HEK293 (cell line): Measurements from ENCODE around the gene PCNX3.

Experiments used
- EGR2 ChIP-seq: fragments of 450-650 bp; formaldehyde crosslinking; IDR thresholded peaks from 2 replicates; pipeline ENCODE4 v1.5.1; 2016; ENCODE audit warnings: low read depth, missing biosample characterization, missing genetic modification characterization
- GLI4 ChIP-seq: fragments of 450-650 bp; formaldehyde crosslinking; IDR thresholded peaks from 2 replicates; pipeline ENCODE4 v1.5.1; 2016; ENCODE audit warnings: missing biosample characterization, missing genetic modification characterization
- KLF9 ChIP-seq: fragments of 450-650 bp; formaldehyde crosslinking; IDR thresholded peaks from 2 replicates; pipeline ENCODE4 v1.5.1; 2016; ENCODE audit warnings: missing biosample characterization, missing genetic modification characterization, low read depth
- MZF1 ChIP-seq: fragments of 450-650 bp; formaldehyde crosslinking; IDR thresholded peaks from 2 replicates; pipeline ENCODE4 v1.5.1; 2017; ENCODE audit warnings: missing biosample characterization, missing genetic modification characterization, borderline replicate concordance
- SALL2 ChIP-seq: fragments of 450-650 bp; formaldehyde crosslinking; IDR thresholded peaks from 2 replicates; pipeline ENCODE4 v1.5.0; 2017; ENCODE audit warnings: missing biosample characterization, mild to moderate bottlenecking, missing genetic modification characterization, borderline replicate concordance
- SP2 ChIP-seq: fragments of 450-650 bp; formaldehyde crosslinking; IDR thresholded peaks from 2 replicates; pipeline ENCODE4 v1.5.1; 2016; ENCODE audit warnings: missing biosample characterization, missing genetic modification characterization
- ZBTB20 ChIP-seq: fragments of 450-650 bp; formaldehyde crosslinking; IDR thresholded peaks from 2 replicates; pipeline ENCODE4 v1.5.1; 2016; ENCODE audit warnings: missing biosample characterization, missing genetic modification characterization
- ZNF140 ChIP-seq: fragments of 450-650 bp; formaldehyde crosslinking; IDR thresholded peaks from 2 replicates; pipeline ENCODE4 v1.5.1; 2016; ENCODE audit warnings: missing biosample characterization, missing genetic modification characterization
- ZNF2 ChIP-seq: fragments of 450-650 bp; formaldehyde crosslinking; IDR thresholded peaks from 2 replicates; pipeline ENCODE4 v1.5.1; 2016; ENCODE audit warnings: missing biosample characterization, missing genetic modification characterization
- ZNF202 ChIP-seq: fragments of 450-650 bp; formaldehyde crosslinking; IDR thresholded peaks from 2 replicates; pipeline ENCODE4 v1.5.1; 2016; ENCODE audit warnings: missing biosample characterization, missing genetic modification characterization, borderline replicate concordance
- ZNF211 ChIP-seq: fragments of 450-650 bp; formaldehyde crosslinking; IDR thresholded peaks from 2 replicates; pipeline ENCODE4 v1.5.1; 2016; ENCODE audit warnings: low read depth, missing biosample characterization, missing genetic modification characterization
- ZNF23 ChIP-seq: fragments of 450-650 bp; formaldehyde crosslinking; IDR thresholded peaks from 2 replicates; pipeline ENCODE4 v1.5.1; 2016; ENCODE audit warnings: missing biosample characterization, missing genetic modification characterization, borderline replicate concordance
- ZNF248 ChIP-seq: fragments of 450-650 bp; formaldehyde crosslinking; IDR thresholded peaks from 2 replicates; pipeline ENCODE4 v1.5.1; 2017; ENCODE audit warnings: missing biosample characterization, missing genetic modification characterization
- ZNF274 ChIP-seq, 2 experiments: fragments of 200-500 bp in 1 of 2; fragments of 450-650 bp in 1 of 2; sonication (Bioruptor generic) in 1 of 2; formaldehyde crosslinking in 1 of 2; IDR thresholded peaks; 2 replicates each; pipeline versions ENCODE4 v1.5.1 to v1.6.1; 2014 to 2016; ENCODE audit warnings: borderline replicate concordance in 1 of 2, inconsistent platforms in 1 of 2, low read length in 1 of 2, missing biosample characterization in 1 of 2, missing genetic modification characterization in 1 of 2
- ZNF292 ChIP-seq: fragments of 450-650 bp; formaldehyde crosslinking; IDR thresholded peaks from 2 replicates; pipeline ENCODE4 v1.5.1; 2016; ENCODE audit warnings: low read depth, missing biosample characterization, missing genetic modification characterization, borderline replicate concordance
- ZNF624 ChIP-seq: fragments of 450-650 bp; formaldehyde crosslinking; IDR thresholded peaks from 2 replicates; pipeline ENCODE4 v1.5.1; 2017; ENCODE audit warnings: missing biosample characterization, missing genetic modification characterization
- ZNF626 ChIP-seq: fragments of 450-650 bp; sonication (Bioruptor Pico); formaldehyde crosslinking; IDR thresholded peaks from 2 replicates; pipeline ENCODE4 v1.5.1; 2018; ENCODE audit warnings: missing biosample characterization, missing genetic modification characterization, inconsistent platforms
- ZNF654 ChIP-seq: fragments of 450-650 bp; formaldehyde crosslinking; IDR thresholded peaks from 2 replicates; pipeline ENCODE4 v1.5.1; 2016; ENCODE audit warnings: low read depth, missing biosample characterization, missing genetic modification characterization
- ZNF701 ChIP-seq: fragments of 450-650 bp; formaldehyde crosslinking; IDR thresholded peaks from 2 replicates; pipeline ENCODE4 v1.5.1; 2016; ENCODE audit warnings: missing biosample characterization, missing genetic modification characterization
- TF ChIP-seq, protein P1 (sequence below): fragments of 450-650 bp; formaldehyde crosslinking; IDR thresholded peaks from 2 replicates; pipeline ENCODE4 v1.5.1; 2017; ENCODE audit warnings: missing biosample characterization, missing genetic modification characterization
- TF ChIP-seq, protein P2 (sequence below): fragments of 450-650 bp; formaldehyde crosslinking; IDR thresholded peaks from 2 replicates; pipeline ENCODE4 v1.5.1; 2016; ENCODE audit warnings: missing biosample characterization, missing genetic modification characterization
- TF ChIP-seq, protein P3 (sequence below): fragments of 450-650 bp; formaldehyde crosslinking; IDR thresholded peaks from 2 replicates; pipeline ENCODE4; 2016; ENCODE audit warnings: missing biosample characterization, missing genetic modification characterization
- TF ChIP-seq, protein P4 (sequence below): fragments of 450-650 bp; formaldehyde crosslinking; IDR thresholded peaks from 2 replicates; pipeline ENCODE4 v1.5.1; 2017; ENCODE audit warnings: missing biosample characterization, missing genetic modification characterization
- TF ChIP-seq, protein P5 (sequence below): fragments of 450-650 bp; formaldehyde crosslinking; IDR thresholded peaks from 2 replicates; pipeline ENCODE4 v1.5.0; 2017; ENCODE audit warnings: missing biosample characterization, missing genetic modification characterization, borderline replicate concordance
- TF ChIP-seq, protein P6 (sequence below): fragments of 450-650 bp; formaldehyde crosslinking; conservative IDR thresholded peaks from 2 replicates; pipeline ENCODE4 v1.5.1; 2016; ENCODE audit warnings: low read depth, missing biosample characterization, missing genetic modification characterization
- TF ChIP-seq, protein P7 (sequence below): fragments of 450-650 bp; formaldehyde crosslinking; IDR thresholded peaks from 2 replicates; pipeline ENCODE4 v1.5.1; 2016; ENCODE audit warnings: missing biosample characterization, missing genetic modification characterization

Gene PCNX3

DNA sequence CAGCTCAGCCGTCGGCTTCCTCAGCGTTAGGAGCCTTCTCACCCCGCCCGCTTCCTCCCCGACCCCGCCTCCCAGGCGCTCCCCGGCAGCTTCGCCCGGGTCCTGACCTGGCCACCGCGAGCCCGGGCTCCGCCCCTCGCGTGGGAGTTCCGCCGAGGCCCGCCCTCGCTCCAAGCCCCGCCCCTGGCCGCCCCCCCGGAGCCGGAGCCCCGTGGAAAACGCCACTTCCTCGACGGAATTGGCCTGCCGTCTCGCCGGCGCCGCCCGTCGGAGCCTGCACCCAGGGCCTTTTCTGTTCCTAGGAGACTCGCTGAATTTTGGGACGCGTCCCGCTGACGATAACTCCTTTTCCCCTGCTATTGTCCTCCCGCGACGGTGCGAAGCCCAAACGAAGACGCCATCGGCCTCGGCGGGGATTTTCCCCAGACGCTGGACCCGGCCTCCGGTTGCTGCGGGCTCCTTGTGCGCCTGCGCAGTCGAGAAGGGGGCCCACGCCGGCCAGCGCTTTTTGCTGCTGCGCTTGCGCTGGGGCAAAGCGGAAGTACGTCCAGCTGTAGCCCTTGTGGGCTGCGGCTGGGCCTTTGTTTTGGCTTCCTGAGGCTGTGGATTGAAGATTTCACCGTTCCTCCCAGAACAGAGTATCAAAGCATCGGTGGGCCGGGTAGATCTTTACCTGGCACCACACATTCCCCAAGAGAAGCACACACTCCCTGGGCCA, 37.1 kb downstream of the PCNX3 start (continued):
- TF ChIP-seq, protein P1, sequence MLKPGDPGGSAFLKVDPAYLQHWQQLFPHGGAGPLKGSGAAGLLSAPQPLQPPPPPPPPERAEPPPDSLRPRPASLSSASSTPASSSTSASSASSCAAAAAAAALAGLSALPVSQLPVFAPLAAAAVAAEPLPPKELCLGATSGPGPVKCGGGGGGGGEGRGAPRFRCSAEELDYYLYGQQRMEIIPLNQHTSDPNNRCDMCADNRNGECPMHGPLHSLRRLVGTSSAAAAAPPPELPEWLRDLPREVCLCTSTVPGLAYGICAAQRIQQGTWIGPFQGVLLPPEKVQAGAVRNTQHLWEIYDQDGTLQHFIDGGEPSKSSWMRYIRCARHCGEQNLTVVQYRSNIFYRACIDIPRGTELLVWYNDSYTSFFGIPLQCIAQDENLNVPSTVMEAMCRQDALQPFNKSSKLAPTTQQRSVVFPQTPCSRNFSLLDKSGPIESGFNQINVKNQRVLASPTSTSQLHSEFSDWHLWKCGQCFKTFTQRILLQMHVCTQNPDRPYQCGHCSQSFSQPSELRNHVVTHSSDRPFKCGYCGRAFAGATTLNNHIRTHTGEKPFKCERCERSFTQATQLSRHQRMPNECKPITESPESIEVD (tag by site-specific recombination) = no peak
- TF ChIP-seq GLI4 (tag by site-specific recombination) (no peak), ZNF624 (tag by site-specific recombination) (no peak), ZNF654 (tag by site-specific recombination) (no peak), KLF9 (tag by site-specific recombination) (peak; percentile 34; the same call in 1 of the 2 replicates), ZNF140 (tag by site-specific recombination) (no peak), MZF1 (tag by site-specific recombination) (no peak), ZNF202 (tag by site-specific recombination) (no peak), EGR2 (tag by site-specific recombination) (no peak), ZNF626 (tag by site-specific recombination) (no peak), ZNF211 (tag by site-specific recombination) (no peak), ZNF2 (tag by site-specific recombination) (no peak), ZNF701 (tag by site-specific recombination) (no peak), SALL2 (tag by site-specific recombination) (no peak), ZNF274 (IDR thresholded peaks at IDR 0.05; ENCODE audit: low read length) (no peak), ZNF274 (tag by site-specific recombination; IDR thresholded peaks at IDR 0.05; ENCODE audit: borderline replicate concordance) (no peak), ZBTB20 (tag by site-specific recombination) (no peak), ZNF248 (tag by site-specific recombination) (no peak), SP2 (tag by site-specific recombination) (peak; percentile 72), ZNF23 (tag by site-specific recombination) (no peak), ZNF292 (tag by site-specific recombination) (no peak)
- TF ChIP-seq, protein P2, sequence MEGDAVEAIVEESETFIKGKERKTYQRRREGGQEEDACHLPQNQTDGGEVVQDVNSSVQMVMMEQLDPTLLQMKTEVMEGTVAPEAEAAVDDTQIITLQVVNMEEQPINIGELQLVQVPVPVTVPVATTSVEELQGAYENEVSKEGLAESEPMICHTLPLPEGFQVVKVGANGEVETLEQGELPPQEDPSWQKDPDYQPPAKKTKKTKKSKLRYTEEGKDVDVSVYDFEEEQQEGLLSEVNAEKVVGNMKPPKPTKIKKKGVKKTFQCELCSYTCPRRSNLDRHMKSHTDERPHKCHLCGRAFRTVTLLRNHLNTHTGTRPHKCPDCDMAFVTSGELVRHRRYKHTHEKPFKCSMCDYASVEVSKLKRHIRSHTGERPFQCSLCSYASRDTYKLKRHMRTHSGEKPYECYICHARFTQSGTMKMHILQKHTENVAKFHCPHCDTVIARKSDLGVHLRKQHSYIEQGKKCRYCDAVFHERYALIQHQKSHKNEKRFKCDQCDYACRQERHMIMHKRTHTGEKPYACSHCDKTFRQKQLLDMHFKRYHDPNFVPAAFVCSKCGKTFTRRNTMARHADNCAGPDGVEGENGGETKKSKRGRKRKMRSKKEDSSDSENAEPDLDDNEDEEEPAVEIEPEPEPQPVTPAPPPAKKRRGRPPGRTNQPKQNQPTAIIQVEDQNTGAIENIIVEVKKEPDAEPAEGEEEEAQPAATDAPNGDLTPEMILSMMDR (tag by site-specific recombination) = no peak
- TF ChIP-seq, protein P3, sequence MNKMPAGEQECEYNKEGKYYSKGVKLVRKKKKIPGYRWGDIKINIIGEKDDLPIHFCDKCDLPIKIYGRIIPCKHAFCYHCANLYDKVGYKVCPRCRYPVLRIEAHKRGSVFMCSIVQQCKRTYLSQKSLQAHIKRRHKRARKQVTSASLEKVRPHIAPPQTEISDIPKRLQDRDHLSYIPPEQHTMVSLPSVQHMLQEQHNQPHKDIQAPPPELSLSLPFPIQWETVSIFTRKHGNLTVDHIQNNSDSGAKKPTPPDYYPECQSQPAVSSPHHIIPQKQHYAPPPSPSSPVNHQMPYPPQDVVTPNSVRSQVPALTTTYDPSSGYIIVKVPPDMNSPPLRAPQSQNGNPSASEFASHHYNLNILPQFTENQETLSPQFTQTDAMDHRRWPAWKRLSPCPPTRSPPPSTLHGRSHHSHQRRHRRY (tag by site-specific recombination) = no peak
- TF ChIP-seq, protein P4, sequence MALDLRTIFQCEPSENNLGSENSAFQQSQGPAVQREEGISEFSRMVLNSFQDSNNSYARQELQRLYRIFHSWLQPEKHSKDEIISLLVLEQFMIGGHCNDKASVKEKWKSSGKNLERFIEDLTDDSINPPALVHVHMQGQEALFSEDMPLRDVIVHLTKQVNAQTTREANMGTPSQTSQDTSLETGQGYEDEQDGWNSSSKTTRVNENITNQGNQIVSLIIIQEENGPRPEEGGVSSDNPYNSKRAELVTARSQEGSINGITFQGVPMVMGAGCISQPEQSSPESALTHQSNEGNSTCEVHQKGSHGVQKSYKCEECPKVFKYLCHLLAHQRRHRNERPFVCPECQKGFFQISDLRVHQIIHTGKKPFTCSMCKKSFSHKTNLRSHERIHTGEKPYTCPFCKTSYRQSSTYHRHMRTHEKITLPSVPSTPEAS (tag by site-specific recombination) = no peak
- TF ChIP-seq, protein P5, sequence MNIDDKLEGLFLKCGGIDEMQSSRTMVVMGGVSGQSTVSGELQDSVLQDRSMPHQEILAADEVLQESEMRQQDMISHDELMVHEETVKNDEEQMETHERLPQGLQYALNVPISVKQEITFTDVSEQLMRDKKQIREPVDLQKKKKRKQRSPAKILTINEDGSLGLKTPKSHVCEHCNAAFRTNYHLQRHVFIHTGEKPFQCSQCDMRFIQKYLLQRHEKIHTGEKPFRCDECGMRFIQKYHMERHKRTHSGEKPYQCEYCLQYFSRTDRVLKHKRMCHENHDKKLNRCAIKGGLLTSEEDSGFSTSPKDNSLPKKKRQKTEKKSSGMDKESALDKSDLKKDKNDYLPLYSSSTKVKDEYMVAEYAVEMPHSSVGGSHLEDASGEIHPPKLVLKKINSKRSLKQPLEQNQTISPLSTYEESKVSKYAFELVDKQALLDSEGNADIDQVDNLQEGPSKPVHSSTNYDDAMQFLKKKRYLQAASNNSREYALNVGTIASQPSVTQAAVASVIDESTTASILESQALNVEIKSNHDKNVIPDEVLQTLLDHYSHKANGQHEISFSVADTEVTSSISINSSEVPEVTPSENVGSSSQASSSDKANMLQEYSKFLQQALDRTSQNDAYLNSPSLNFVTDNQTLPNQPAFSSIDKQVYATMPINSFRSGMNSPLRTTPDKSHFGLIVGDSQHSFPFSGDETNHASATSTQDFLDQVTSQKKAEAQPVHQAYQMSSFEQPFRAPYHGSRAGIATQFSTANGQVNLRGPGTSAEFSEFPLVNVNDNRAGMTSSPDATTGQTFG (tag by site-specific recombination) = no peak
- TF ChIP-seq, protein P6, sequence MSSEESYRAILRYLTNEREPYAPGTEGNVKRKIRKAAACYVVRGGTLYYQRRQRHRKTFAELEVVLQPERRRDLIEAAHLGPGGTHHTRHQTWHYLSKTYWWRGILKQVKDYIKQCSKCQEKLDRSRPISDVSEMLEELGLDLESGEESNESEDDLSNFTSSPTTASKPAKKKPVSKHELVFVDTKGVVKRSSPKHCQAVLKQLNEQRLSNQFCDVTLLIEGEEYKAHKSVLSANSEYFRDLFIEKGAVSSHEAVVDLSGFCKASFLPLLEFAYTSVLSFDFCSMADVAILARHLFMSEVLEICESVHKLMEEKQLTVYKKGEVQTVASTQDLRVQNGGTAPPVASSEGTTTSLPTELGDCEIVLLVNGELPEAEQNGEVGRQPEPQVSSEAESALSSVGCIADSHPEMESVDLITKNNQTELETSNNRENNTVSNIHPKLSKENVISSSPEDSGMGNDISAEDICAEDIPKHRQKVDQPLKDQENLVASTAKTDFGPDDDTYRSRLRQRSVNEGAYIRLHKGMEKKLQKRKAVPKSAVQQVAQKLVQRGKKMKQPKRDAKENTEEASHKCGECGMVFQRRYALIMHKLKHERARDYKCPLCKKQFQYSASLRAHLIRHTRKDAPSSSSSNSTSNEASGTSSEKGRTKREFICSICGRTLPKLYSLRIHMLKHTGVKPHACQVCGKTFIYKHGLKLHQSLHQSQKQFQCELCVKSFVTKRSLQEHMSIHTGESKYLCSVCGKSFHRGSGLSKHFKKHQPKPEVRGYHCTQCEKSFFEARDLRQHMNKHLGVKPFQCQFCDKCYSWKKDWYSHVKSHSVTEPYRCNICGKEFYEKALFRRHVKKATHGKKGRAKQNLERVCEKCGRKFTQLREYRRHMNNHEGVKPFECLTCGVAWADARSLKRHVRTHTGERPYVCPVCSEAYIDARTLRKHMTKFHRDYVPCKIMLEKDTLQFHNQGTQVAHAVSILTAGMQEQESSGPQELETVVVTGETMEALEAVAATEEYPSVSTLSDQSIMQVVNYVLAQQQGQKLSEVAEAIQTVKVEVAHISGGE = peak; percentile 60; the same call in 1 of the 2 replicates
- TF ChIP-seq, protein P7, sequence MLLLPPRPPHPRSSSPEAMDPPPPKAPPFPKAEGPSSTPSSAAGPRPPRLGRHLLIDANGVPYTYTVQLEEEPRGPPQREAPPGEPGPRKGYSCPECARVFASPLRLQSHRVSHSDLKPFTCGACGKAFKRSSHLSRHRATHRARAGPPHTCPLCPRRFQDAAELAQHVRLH = no peak
